ENCODE results near the gene SYNGAP1. TPM values are rescaled to one million over a fixed set of nuclear protein-coding genes. Genes with fewer than 3 reads are reported as not detected.
A peak's percentile ranks its signal among the peaks of the same experiment; 100 is the strongest.

Gene SYNGAP1
- polyA plus RNA-seq, 2 of the 4 experiments (the other 2 are of a cell fraction): 2.2 to 10.8 TPM

DNA sequence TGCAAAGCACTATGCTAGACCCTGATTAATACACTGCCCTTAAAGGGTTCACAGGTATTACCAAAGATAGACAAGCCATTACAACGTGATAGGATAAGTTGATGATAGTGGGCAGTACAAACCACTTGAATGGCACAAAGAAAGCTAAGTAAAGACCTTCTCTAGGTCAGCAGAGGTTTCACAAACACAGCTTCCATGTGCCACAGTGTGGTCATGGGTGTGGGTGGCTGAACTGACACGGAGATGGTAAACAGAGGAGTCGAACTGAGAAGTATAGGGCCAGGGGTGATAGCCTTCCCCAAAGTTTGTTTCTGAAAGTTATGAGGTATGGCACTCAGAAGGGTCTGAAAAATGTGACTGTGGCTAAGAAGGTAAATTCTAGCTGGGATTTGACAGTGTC, 38.8 kb downstream of the SYNGAP1 start:
- H3K4me3 ChIP-seq: no peak overlapping the region
- TF ChIP-seq, protein P1, sequence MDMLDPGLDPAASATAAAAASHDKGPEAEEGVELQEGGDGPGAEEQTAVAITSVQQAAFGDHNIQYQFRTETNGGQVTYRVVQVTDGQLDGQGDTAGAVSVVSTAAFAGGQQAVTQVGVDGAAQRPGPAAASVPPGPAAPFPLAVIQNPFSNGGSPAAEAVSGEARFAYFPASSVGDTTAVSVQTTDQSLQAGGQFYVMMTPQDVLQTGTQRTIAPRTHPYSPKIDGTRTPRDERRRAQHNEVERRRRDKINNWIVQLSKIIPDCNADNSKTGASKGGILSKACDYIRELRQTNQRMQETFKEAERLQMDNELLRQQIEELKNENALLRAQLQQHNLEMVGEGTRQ (IDR thresholded peaks at IDR 0.05): no peak
- TF ChIP-seq CHD4 (IDR thresholded peaks at IDR 0.05; ENCODE audit: borderline replicate concordance) (no peak), FOSB (CRISPR knock-in tag; IDR thresholded peaks at IDR 0.05) (no peak), EHF (CRISPR knock-in tag; IDR thresholded peaks at IDR 0.05) (no peak), JUNB (IDR thresholded peaks at IDR 0.05) (no peak), ZC3H11A (IDR thresholded peaks at IDR 0.05) (no peak), GATA3 (IDR thresholded peaks at IDR 0.05; ENCODE audit: borderline replicate concordance) (no peak), HOXB5 (CRISPR knock-in tag; IDR thresholded peaks at IDR 0.05) (no peak), CEBPB (IDR thresholded peaks at IDR 0.05) (no peak), EHMT2 (IDR thresholded peaks at IDR 0.05; ENCODE audit: low read depth) (no peak), RCOR1 (IDR thresholded peaks at IDR 0.05; ENCODE audit: low read depth, low read length) (no peak), RNF2 (IDR thresholded peaks at IDR 0.05; ENCODE audit: borderline replicate concordance, low read depth) (no peak)
- TF ChIP-seq, protein P2, sequence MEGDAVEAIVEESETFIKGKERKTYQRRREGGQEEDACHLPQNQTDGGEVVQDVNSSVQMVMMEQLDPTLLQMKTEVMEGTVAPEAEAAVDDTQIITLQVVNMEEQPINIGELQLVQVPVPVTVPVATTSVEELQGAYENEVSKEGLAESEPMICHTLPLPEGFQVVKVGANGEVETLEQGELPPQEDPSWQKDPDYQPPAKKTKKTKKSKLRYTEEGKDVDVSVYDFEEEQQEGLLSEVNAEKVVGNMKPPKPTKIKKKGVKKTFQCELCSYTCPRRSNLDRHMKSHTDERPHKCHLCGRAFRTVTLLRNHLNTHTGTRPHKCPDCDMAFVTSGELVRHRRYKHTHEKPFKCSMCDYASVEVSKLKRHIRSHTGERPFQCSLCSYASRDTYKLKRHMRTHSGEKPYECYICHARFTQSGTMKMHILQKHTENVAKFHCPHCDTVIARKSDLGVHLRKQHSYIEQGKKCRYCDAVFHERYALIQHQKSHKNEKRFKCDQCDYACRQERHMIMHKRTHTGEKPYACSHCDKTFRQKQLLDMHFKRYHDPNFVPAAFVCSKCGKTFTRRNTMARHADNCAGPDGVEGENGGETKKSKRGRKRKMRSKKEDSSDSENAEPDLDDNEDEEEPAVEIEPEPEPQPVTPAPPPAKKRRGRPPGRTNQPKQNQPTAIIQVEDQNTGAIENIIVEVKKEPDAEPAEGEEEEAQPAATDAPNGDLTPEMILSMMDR (IDR thresholded peaks at IDR 0.05): no peak
- TF ChIP-seq, protein P3, sequence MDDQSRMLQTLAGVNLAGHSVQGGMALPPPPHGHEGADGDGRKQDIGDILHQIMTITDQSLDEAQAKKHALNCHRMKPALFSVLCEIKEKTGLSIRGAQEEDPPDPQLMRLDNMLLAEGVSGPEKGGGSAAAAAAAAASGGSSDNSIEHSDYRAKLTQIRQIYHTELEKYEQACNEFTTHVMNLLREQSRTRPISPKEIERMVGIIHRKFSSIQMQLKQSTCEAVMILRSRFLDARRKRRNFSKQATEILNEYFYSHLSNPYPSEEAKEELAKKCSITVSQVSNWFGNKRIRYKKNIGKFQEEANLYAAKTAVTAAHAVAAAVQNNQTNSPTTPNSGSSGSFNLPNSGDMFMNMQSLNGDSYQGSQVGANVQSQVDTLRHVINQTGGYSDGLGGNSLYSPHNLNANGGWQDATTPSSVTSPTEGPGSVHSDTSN (IDR thresholded peaks at IDR 0.05): no peak
- H3K4me2 ChIP-seq: no peak overlapping the region
- ATAC-seq (no peak), FAIRE-seq (no peak), DNase-seq (ENCODE audit: low read depth in 1 of 2, low spot score in 1 of 2) (no peak)
- no peaks in the 10 kb centered on the region for H3K9me3 ChIP-seq
- ChIA-PET CTCF (interaction anchor here (2.2 kb wide), 1 partner anchor 33 kb away, joined by 7 read pairs; no protein-coding TSS in a partner anchor), POLR2A (no interaction called here)
- H3K4me1 ChIP-seq: peaks cover 4% of the 10 kb centered on the region; the same call in 1 of the 3 replicates
- H3K27ac ChIP-seq: no peak overlapping the region
- 45% methylated on average over 3 of the region's 3 CpGs for WGBS (ENCODE audit: missing lambda C conversion rate)

DNA sequence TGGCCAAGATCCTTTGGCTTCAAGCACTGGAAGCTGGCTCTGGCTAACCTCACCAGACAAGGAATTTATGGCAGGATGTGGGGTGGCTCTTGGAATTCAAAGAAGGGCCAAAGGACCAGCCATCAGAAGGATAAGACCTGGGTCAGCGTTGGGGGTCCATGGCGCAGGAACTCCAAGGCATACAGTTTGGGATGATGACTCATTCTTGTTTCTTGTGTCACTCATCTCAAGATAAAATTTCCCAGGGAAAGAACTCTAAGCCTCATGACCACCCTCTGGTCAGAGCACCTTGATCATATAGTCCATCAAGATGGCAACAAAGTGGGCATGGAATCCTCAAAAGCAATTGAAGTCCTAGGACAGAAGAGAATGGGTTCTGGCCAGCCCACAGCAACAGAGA, 39.4 kb downstream of the SYNGAP1 start:
- CTCF ChIA-PET: interaction anchor here (2.2 kb wide), 1 partner anchor 33 kb away, joined by 7 read pairs; no protein-coding TSS in a partner anchor
- ATAC-seq: no peak
- Histone ChIP-seq H3K4me1 (peaks cover 4% of the 10 kb centered on the region; the same call in 1 of the 3 replicates), H3K4me3 (no peak overlapping the region), H3K4me2 (no peak overlapping the region), H3K9me3 (no peaks in the 10 kb centered on the region), H3K27ac (no peak overlapping the region)
- no peak for FAIRE-seq
- POLR2A ChIA-PET: no interaction called here
- WGBS (ENCODE audit: missing lambda C conversion rate): 69% methylated on average over 2 of the region's 2 CpGs
- TF ChIP-seq RFX5 (IDR thresholded peaks at IDR 0.05) (no peak), FOSL2 (IDR thresholded peaks at IDR 0.05) (no peak), FOSL2 (CRISPR knock-in tag; IDR thresholded peaks at IDR 0.05) (peak; percentile 11; the same call in 1 of the 2 replicates)
- no peak for DNase-seq (ENCODE audit: low read depth in 1 of 2, low spot score in 1 of 2)

DNA sequence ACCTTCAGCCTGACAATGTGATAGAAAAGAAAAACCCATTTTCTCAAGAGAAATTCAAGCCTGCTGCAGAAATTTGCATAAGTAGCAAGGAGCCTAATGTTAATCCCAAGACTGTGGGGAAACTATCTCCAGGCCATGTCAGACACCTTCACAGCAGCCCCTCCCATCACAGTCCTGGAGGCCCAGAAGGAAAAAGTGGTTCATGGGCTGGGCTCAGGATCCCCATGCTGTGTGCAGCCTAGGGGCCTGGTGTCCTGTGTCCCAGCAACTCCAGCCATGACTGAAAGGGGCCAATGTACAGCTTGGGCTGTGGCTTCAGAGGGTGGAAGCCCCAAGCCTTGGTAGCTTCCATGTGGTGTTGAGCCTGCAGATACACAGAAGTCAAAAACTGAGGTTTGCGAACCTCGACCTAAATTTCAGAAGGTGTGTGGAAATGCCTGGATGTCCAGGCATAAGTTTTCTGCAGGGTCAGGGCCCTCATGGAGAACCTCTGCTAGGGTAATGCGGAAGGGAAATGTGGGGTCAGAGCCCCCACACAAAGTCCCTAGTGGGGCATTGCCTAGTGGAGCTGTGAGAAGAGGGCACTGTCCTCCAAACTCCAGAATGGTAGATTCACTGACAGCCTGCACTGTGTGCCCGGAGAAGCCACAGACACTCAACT, 46.3 kb downstream of the SYNGAP1 start:
- Histone ChIP-seq H3K4me3 (no peak overlapping the region), H3K4me2 (no peak overlapping the region), H3K9me3 (no peaks in the 10 kb centered on the region), H3K27ac (no peak overlapping the region), H3K4me1 (no peaks in the 10 kb centered on the region)
- no peak for FAIRE-seq
- 70% methylated on average over 3 of the region's 4 CpGs for WGBS (ENCODE audit: missing lambda C conversion rate)
- ChIA-PET CTCF (no interaction called here), POLR2A (no interaction called here)
- no peak for ATAC-seq
- no peak for DNase-seq (ENCODE audit: low read depth in 1 of 2, low spot score in 1 of 2)
- TF ChIP-seq, protein P4, sequence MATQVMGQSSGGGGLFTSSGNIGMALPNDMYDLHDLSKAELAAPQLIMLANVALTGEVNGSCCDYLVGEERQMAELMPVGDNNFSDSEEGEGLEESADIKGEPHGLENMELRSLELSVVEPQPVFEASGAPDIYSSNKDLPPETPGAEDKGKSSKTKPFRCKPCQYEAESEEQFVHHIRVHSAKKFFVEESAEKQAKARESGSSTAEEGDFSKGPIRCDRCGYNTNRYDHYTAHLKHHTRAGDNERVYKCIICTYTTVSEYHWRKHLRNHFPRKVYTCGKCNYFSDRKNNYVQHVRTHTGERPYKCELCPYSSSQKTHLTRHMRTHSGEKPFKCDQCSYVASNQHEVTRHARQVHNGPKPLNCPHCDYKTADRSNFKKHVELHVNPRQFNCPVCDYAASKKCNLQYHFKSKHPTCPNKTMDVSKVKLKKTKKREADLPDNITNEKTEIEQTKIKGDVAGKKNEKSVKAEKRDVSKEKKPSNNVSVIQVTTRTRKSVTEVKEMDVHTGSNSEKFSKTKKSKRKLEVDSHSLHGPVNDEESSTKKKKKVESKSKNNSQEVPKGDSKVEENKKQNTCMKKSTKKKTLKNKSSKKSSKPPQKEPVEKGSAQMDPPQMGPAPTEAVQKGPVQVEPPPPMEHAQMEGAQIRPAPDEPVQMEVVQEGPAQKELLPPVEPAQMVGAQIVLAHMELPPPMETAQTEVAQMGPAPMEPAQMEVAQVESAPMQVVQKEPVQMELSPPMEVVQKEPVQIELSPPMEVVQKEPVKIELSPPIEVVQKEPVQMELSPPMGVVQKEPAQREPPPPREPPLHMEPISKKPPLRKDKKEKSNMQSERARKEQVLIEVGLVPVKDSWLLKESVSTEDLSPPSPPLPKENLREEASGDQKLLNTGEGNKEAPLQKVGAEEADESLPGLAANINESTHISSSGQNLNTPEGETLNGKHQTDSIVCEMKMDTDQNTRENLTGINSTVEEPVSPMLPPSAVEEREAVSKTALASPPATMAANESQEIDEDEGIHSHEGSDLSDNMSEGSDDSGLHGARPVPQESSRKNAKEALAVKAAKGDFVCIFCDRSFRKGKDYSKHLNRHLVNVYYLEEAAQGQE (IDR thresholded peaks at IDR 0.05): no peak
- TF ChIP-seq ZC3H11A (IDR thresholded peaks at IDR 0.05) (no peak), KDM1A (IDR thresholded peaks at IDR 0.05; ENCODE audit: low read depth) (no peak), POLR2AphosphoS2 (conservative IDR thresholded peaks at IDR 0.05; ENCODE audit: low read length) (no peak)
